ENCODE measurements around the gene SCFD2. TPM values are rescaled to one million over a fixed set of nuclear protein-coding genes. Genes with fewer than 3 reads are reported as not detected.
A peak's percentile ranks its signal among the peaks of the same experiment; 100 is the strongest.

The SCFD2 gene
- polyA plus RNA-seq (2012; ENCODE audit: insufficient read length, low read depth): 10.0 TPM

DNA sequence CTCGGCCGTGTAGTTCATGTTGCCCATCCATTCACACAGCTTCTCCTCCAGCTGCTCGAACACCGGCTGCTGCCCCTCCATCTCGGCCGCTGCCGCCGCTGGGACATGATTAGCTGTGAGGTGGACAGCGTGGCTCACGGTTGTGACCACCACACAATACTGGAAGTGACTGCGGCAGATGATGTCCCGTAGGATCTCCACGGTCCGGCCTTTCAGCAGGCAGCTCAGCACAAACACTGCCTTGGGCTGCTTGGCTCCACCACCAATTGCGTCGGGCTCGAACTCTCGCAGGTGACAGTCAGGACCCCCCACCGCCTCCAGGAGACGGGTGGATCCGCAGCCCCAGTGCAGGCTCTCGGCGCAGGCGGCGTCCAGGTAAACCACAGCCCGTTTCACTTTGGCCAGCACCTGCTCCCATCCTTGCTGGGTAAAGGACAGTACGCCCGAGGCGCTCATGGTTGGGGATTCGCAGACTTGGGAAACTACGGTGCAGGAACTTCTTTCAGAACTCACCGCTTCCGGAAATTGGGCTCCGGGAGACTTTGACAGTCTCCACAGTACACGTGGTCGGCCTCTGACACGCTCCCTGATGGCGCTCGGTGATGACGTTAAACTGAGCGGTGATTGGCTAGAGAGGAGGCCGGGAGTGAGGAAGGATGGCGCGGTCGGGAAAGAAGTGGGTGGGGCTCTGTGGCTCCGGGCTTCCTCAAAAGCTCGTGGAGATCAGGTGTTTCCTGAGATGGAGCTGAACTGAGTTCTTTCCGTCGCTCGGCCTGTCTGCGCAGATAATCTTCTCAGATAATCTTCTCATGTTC lies at the start of gene SCFD2:
Gene SCFD2, minus strand, starts transcription at position 576 of the 815 bp plus-strand sequence.
- TF ChIP-seq TAF1 (IDR thresholded peaks at IDR 0.05; ENCODE audit: borderline replicate concordance, insufficient read depth, low read length): 0 out of 2 replicates have a peak, but pooled peaks have one; percentile 40
- TF ChIP-seq FOXP2 (optimal IDR thresholded peaks at IDR 0.05; ENCODE audit: borderline replicate concordance, extremely low read depth, extremely low read length, insufficient read depth): no peak
- TF ChIP-seq POLR2AphosphoS5 (IDR thresholded peaks at IDR 0.05; ENCODE audit: low read depth, low read length): peak; percentile 65; the same call in 1 of the 2 replicates
- TF ChIP-seq, protein P1, sequence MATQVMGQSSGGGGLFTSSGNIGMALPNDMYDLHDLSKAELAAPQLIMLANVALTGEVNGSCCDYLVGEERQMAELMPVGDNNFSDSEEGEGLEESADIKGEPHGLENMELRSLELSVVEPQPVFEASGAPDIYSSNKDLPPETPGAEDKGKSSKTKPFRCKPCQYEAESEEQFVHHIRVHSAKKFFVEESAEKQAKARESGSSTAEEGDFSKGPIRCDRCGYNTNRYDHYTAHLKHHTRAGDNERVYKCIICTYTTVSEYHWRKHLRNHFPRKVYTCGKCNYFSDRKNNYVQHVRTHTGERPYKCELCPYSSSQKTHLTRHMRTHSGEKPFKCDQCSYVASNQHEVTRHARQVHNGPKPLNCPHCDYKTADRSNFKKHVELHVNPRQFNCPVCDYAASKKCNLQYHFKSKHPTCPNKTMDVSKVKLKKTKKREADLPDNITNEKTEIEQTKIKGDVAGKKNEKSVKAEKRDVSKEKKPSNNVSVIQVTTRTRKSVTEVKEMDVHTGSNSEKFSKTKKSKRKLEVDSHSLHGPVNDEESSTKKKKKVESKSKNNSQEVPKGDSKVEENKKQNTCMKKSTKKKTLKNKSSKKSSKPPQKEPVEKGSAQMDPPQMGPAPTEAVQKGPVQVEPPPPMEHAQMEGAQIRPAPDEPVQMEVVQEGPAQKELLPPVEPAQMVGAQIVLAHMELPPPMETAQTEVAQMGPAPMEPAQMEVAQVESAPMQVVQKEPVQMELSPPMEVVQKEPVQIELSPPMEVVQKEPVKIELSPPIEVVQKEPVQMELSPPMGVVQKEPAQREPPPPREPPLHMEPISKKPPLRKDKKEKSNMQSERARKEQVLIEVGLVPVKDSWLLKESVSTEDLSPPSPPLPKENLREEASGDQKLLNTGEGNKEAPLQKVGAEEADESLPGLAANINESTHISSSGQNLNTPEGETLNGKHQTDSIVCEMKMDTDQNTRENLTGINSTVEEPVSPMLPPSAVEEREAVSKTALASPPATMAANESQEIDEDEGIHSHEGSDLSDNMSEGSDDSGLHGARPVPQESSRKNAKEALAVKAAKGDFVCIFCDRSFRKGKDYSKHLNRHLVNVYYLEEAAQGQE (IDR thresholded peaks at IDR 0.05; ENCODE audit: insufficient read depth in 1 of 2, low read depth in 2 of 2, low read length in 2 of 2): no peak
- TF ChIP-seq SIN3A (IDR thresholded peaks at IDR 0.05; ENCODE audit: borderline replicate concordance, insufficient read depth, low read length): peak; percentile 100

- TF ChIP-seq FOXP2 (optimal IDR thresholded peaks at IDR 0.05; ENCODE audit: borderline replicate concordance, extremely low read depth, extremely low read length, insufficient read depth): no peak
- TF ChIP-seq, protein P1 (IDR thresholded peaks at IDR 0.05; ENCODE audit: insufficient read depth in 1 of 2, low read depth in 2 of 2, low read length in 2 of 2): no peak
- no peak for TF ChIP-seq TAF1 (IDR thresholded peaks at IDR 0.05; ENCODE audit: borderline replicate concordance, insufficient read depth, low read length)
- no peak for TF ChIP-seq POLR2AphosphoS5 (IDR thresholded peaks at IDR 0.05; ENCODE audit: low read depth, low read length)
- no peak for TF ChIP-seq SIN3A (IDR thresholded peaks at IDR 0.05; ENCODE audit: borderline replicate concordance, insufficient read depth, low read length)
Measured at GRCh38 chr4:53380221-53380620, 14.4 kb upstream of the SCFD2 start.

GRCh38 chr4:53378171-53378482 lies 12.3 kb upstream of the SCFD2 start:
- TF ChIP-seq POLR2AphosphoS5 (IDR thresholded peaks at IDR 0.05; ENCODE audit: low read depth, low read length) (no peak), TAF1 (IDR thresholded peaks at IDR 0.05; ENCODE audit: borderline replicate concordance, insufficient read depth, low read length) (no peak), FOXP2 (optimal IDR thresholded peaks at IDR 0.05; ENCODE audit: borderline replicate concordance, extremely low read depth, extremely low read length, insufficient read depth) (no peak), SIN3A (IDR thresholded peaks at IDR 0.05; ENCODE audit: borderline replicate concordance, insufficient read depth, low read length) (no peak)
- TF ChIP-seq, protein P1 (IDR thresholded peaks at IDR 0.05; ENCODE audit: insufficient read depth in 1 of 2, low read depth in 2 of 2, low read length in 2 of 2): no peak

DNA sequence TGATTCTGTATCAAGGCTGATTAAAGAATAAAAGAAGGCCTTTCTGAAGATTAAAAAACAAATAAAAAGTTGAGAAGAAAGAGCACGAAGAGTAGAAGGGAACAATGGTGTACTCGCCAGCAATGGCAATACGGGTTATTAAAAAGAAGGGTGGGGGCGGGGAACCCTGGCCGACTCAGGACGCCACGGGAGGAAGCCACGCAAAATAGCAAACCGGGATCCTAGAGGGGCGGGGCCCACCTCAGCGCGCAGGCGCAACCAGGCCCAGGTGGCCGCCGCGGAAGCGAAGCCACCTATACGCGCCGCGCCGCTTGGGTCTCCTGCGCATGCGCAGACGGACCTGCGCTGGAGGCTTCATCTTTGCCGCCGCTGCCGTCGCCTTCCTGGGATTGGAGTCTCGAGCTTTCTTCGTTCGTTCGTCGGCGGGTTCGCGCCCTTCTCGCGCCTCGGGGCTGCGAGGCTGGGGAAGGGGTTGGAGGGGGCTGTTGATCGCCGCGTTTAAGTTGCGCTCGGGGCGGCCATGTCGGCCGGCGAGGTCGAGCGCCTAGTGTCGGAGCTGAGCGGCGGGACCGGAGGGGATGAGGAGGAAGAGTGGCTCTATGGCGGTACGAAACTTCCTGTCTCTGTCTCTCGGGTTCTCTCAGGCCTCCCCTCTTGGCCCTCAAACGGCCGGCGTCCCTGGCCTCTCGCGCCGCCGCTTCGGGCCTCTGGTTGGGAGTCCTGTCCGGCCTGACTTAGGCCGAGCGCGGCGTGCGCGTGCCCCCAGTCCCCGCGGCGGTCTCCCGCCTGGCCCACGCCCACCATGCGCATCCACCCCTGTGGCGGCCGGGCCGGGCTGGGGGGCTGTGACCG lies 11.7 kb upstream of the SCFD2 start, which contains the start of gene FIP1L1:
Gene FIP1L1, plus strand, starts transcription at position 323 of the 852 bp plus-strand sequence. Its CDS starts 198 bp downstream, at position 521.
- TF ChIP-seq POLR2AphosphoS5 (IDR thresholded peaks at IDR 0.05; ENCODE audit: low read depth, low read length): peak; percentile 95
- TF ChIP-seq, protein P1 (IDR thresholded peaks at IDR 0.05; ENCODE audit: insufficient read depth in 1 of 2, low read depth in 2 of 2, low read length in 2 of 2): no peak
- no peak for TF ChIP-seq FOXP2 (optimal IDR thresholded peaks at IDR 0.05; ENCODE audit: borderline replicate concordance, extremely low read depth, extremely low read length, insufficient read depth)
- 0 out of 2 replicates have a peak, but pooled peaks have one; percentile 40 for TF ChIP-seq SIN3A (IDR thresholded peaks at IDR 0.05; ENCODE audit: borderline replicate concordance, insufficient read depth, low read length)

Data from PFSK-1 (cell line).